Osteoblast (primary cell): Measurements from ENCODE around the gene ANK3. TPM values are rescaled to one million over a fixed set of nuclear protein-coding genes. Genes with fewer than 3 reads are reported as not detected.
A peak's percentile ranks its signal among the peaks of the same experiment; 100 is the strongest.

Source experiments
- DNase-seq: peaks from one replicate; pipeline ENCODE4 v3.0.0; 2011; ENCODE audit warnings: low spot score, mixed read lengths; ENCODE audit not compliant: insufficient read length; ENCODE audit errors: missing footprints
- H2AFZ ChIP-seq: 2 replicates; pipeline ENCODE4 v1.6.0; 2011; ENCODE audit warnings: mild to moderate bottlenecking, low read length
- H3K27ac ChIP-seq: 2 replicates; pipeline ENCODE4 v1.5.1; 2011; ENCODE audit warnings: mild to moderate bottlenecking, low read depth, low read length, moderate library complexity
- H3K27me3 ChIP-seq: 2 replicates; pipeline ENCODE4 v1.6.0; 2012; ENCODE audit warnings: mild to moderate bottlenecking, control low read depth, inconsistent platforms, low read length, moderate library complexity; ENCODE audit not compliant: insufficient read depth
- H3K36me3 ChIP-seq: 2 replicates; pipeline ENCODE4 v1.5.1; 2011; ENCODE audit warnings: mild to moderate bottlenecking, low read length, control low read depth, moderate library complexity; ENCODE audit not compliant: insufficient read depth
- H3K4me1 ChIP-seq: 2 replicates; pipeline ENCODE4 v1.5.1; 2011; ENCODE audit warnings: mild to moderate bottlenecking, low read length, control low read depth, moderate library complexity; ENCODE audit not compliant: insufficient read depth
- H3K4me2 ChIP-seq: 2 replicates; pipeline ENCODE4 v1.6.0; 2011; ENCODE audit warnings: mild to moderate bottlenecking, low read length; ENCODE audit not compliant: insufficient read depth
- H3K4me3 ChIP-seq: fragments of 200-600 bp; sonication (generic); 3 replicates; pipeline ENCODE4 v1.5.1; 2012; ENCODE audit warnings: mild to moderate bottlenecking, low read length, inconsistent platforms; ENCODE audit not compliant: insufficient read depth
- H3K79me2 ChIP-seq: 2 replicates; pipeline ENCODE4 v1.6.0; 2012; ENCODE audit warnings: mild to moderate bottlenecking, low read length, control low read depth, inconsistent platforms; ENCODE audit not compliant: insufficient read depth
- H3K9me3 ChIP-seq: 2 replicates; pipeline ENCODE4 v1.5.1; 2011; ENCODE audit warnings: low read depth, low read length, control low read depth
- H4K20me1 ChIP-seq: 2 replicates; pipeline ENCODE4 v1.6.0; 2012; ENCODE audit warnings: mild to moderate bottlenecking, low read length, control low read depth; ENCODE audit not compliant: insufficient read depth
- CTCF ChIP-seq: IDR thresholded peaks from 2 replicates; pipeline ENCODE4 v1.5.1; 2011; ENCODE audit warnings: mild to moderate bottlenecking, low read depth, low read length, moderate library complexity; ENCODE audit errors: extremely low read depth
- total RNA-seq: library from RNA; depleted of rRNA; stranded (reverse); fragments of >200 nt; gene quantifications from 2 replicates; pipeline ENCODE4 v1.2.3, GENCODE V29; 2012

ANK3 gene
- total RNA-seq, 1 donor: 44.5 TPM

DNA sequence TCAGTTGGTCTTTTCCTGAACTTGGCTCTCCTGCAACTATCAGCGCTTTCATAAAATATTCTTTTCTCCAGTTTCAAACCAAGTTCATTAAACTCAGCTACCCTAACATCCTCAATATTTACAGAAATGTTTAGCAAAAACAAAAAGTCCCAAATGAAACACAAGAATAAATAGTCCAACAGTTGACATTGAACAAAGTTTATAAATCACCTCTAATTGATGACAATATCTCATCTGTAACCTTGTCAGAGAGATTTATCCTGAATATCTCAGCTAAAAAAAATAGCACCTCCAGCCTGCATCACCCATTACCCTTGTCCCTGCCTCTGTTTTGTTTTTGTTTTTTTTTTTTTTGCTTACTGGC is 76.1 kb downstream of the ANK3 start:
- H3K27ac ChIP-seq: peak overlapping the region; percentile 48
- peak overlapping the region; percentile 40 for H3K4me2 ChIP-seq

GRCh38 chr10:60312818-60313588 is 76.7 kb downstream of the ANK3 start:
- Histone ChIP-seq H3K79me2 (no peaks in the 10 kb centered on the region), H3K4me2 (peak overlapping the region; percentile 45), H3K4me1 (peaks cover 29% of the 10 kb centered on the region), H2AFZ (no peak overlapping the region), H3K27ac (peak overlapping the region; percentile 48), H4K20me1 (no peaks in the 10 kb centered on the region), H3K36me3 (no peaks in the 10 kb centered on the region), H3K4me3 (peak overlapping the region; percentile 10), H3K9me3 (no peaks in the 10 kb centered on the region), H3K27me3 (no peaks in the 10 kb centered on the region)
- TF ChIP-seq CTCF: no peak
- DNase-seq: peak; percentile 56

More for the DNA sequence above, 76.1 kb downstream of the ANK3 start:
- Histone ChIP-seq H3K27me3 (no peaks in the 10 kb centered on the region), H3K79me2 (no peaks in the 10 kb centered on the region), H3K9me3 (no peaks in the 10 kb centered on the region), H4K20me1 (no peaks in the 10 kb centered on the region), H2AFZ (no peak overlapping the region), H3K4me3 (no peak overlapping the region), H3K36me3 (no peaks in the 10 kb centered on the region), H3K4me1 (peaks cover 29% of the 10 kb centered on the region)
- DNase-seq: no peak
- no peak for TF ChIP-seq CTCF

DNA sequence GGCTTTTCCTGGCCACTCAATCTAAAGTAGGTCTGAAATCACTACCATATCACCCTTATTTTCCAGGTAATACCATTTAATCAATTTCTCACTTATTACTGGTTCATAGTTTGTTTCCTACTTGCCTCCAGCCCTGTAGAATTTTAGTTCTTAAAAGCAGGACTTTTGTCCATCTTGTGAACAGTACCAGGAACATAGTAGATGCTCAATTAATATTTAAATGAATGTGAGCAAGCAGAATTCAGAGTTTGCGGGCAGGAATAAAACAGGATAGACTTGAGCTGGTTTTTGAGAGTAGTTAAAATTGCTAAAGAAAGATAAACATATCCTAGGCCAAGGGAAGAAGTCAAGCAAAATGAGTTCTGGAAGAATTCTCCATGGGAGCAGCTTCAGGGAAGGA is 77.9 kb downstream of the ANK3 start:
- Histone ChIP-seq H3K4me2 (no peak overlapping the region), H3K4me1 (peaks cover 29% of the 10 kb centered on the region), H4K20me1 (no peaks in the 10 kb centered on the region), H3K9me3 (no peaks in the 10 kb centered on the region), H3K36me3 (no peaks in the 10 kb centered on the region), H3K27me3 (no peaks in the 10 kb centered on the region), H3K79me2 (no peaks in the 10 kb centered on the region), H2AFZ (no peak overlapping the region), H3K27ac (no peak overlapping the region), H3K4me3 (no peak overlapping the region)
- no peak for TF ChIP-seq CTCF
- no peak for DNase-seq

DNA sequence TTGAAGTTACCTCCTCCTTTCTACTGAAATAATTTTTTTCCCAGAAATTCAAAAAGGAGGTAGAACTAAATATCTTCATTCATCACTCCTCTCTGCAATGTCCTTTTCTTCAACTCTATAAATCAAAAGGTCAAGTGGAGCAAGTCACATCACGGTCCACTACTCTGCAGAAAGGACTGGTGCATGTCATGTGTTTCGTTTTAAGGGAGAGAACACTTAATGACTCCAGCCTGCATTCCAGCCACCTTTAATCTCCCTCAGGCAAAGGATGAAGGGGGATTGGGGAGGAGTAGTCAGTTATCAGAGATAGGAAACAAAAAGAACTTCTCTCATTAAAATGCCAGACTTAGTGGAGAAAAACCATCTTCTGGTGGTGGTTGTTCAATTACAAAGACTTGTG is 78.9 kb downstream of the ANK3 start:
- no peak for TF ChIP-seq CTCF
- DNase-seq: no peak
- H2AFZ ChIP-seq: no peak overlapping the region

More for the DNA sequence above, 78.9 kb downstream of the ANK3 start:
- Histone ChIP-seq H3K27me3 (no peaks in the 10 kb centered on the region), H3K4me3 (no peak overlapping the region), H3K36me3 (no peaks in the 10 kb centered on the region), H3K9me3 (no peaks in the 10 kb centered on the region), H3K27ac (no peak overlapping the region), H3K79me2 (no peaks in the 10 kb centered on the region), H3K4me2 (no peak overlapping the region), H4K20me1 (no peaks in the 10 kb centered on the region), H3K4me1 (peaks cover 31% of the 10 kb centered on the region)
